Lower lobe of right lung (tissue), 2 donors: ENCODE results near the gene SLC23A3. TPM values are rescaled to one million over a fixed set of nuclear protein-coding genes. Genes with fewer than 3 reads are reported as not detected.

Experiments used
- ATAC-seq, 2 donors: fragments of 200-7000 bp; cut with Tn5 transposase; one replicate each; pipeline ENCODE4 v1.9.1; 2020 to 2022; ENCODE audit warnings: mild to moderate bottlenecking in 2 of 2, moderate library complexity in 2 of 2
- DNase-seq: peaks from one replicate; pipeline ENCODE4 v3.0.0-alpha.2; 2020
- H3K27ac ChIP-seq: fragments of 200-600 bp; one replicate; pipeline ENCODE4 v1.8.0; 2022
- H3K27me3 ChIP-seq: fragments of 200-600 bp; one replicate; pipeline ENCODE4 v1.8.0; 2022; ENCODE audit warnings: low read depth
- H3K36me3 ChIP-seq: fragments of 200-600 bp; one replicate; pipeline ENCODE4 v1.8.0; 2022; ENCODE audit warnings: mild to moderate bottlenecking
- H3K4me1 ChIP-seq: fragments of 200-600 bp; one replicate; pipeline ENCODE4 v1.8.0; 2022
- H3K4me3 ChIP-seq: fragments of 200-600 bp; one replicate; pipeline ENCODE4 v1.8.0; 2022; ENCODE audit warnings: mild to moderate bottlenecking
- H3K9me3 ChIP-seq: fragments of 200-600 bp; one replicate; pipeline ENCODE4 v1.8.0; 2022
- intact Hi-C: fragments of 100-400 bp; cut with DNase I; formaldehyde crosslinking; loops from one replicate; pipeline ENCODE4 v1.11.0; 2022
- total RNA-seq: library from RNA; stranded (reverse); fragmentation: NEBNext Ultra II Directional; extraction: Animal tissue kit (Norgen Biotek cat#: 25700); gene quantifications from one replicate; pipeline ENCODE4 v1.2.1, GENCODE V29; 2021
- TF ChIP-seq, protein P1 (sequence below): fragments of 200-600 bp; IDR thresholded peaks from one replicate; pipeline ENCODE4 v1.8.0; 2022; ENCODE audit warnings: antibody characterized with exemption, mild to moderate bottlenecking
- donor health status: DM: no; HTN: yes; CAD: no; lungs with severe emphysema.

Gene SLC23A3
- total RNA-seq, 1 donor from 2014 or later, result 3.4 TPM

- H3K27ac ChIP-seq, result peak overlapping the region; percentile 12
- TF ChIP-seq, protein P1, sequence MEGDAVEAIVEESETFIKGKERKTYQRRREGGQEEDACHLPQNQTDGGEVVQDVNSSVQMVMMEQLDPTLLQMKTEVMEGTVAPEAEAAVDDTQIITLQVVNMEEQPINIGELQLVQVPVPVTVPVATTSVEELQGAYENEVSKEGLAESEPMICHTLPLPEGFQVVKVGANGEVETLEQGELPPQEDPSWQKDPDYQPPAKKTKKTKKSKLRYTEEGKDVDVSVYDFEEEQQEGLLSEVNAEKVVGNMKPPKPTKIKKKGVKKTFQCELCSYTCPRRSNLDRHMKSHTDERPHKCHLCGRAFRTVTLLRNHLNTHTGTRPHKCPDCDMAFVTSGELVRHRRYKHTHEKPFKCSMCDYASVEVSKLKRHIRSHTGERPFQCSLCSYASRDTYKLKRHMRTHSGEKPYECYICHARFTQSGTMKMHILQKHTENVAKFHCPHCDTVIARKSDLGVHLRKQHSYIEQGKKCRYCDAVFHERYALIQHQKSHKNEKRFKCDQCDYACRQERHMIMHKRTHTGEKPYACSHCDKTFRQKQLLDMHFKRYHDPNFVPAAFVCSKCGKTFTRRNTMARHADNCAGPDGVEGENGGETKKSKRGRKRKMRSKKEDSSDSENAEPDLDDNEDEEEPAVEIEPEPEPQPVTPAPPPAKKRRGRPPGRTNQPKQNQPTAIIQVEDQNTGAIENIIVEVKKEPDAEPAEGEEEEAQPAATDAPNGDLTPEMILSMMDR, result no peak
- no peaks in the 10 kb centered on the region for H3K9me3 ChIP-seq
- H3K36me3 ChIP-seq, result no peaks in the 10 kb centered on the region
- DNase-seq (no peak), ATAC-seq (peak in 1 of 2 donors; percentile 11)
- H3K27me3 ChIP-seq, result no peaks in the 10 kb centered on the region
- intact Hi-C loops, result no loop called here
- H3K4me1 ChIP-seq, result peaks cover 54% of the 10 kb centered on the region
- no peak overlapping the region for H3K4me3 ChIP-seq
Measured at GRCh38 chr2:219127037-219127635, 42.7 kb downstream of the SLC23A3 start.

DNA sequence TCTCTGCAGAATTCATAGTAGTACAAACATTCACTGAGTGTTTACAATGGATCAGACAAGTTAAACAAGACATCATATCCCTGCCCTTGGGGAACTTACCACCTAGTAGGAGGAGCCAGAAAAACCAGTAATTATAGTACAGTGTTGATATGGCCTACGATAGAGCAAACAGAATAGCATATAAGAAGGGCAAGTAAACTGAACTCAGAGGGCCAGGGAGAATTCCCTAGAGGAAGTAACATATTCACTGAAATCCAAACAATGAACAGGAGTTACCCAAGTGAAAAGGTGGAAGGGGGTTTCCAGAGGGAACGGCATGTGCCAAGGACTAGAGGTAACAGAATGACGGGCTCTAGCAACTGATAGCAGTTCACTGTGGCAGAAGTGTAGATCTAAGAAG is 43.3 kb downstream of the SLC23A3 start:
- ATAC-seq, result peak in 1 of 2 donors; percentile 44
- Histone ChIP-seq H3K4me3 (no peak overlapping the region), H3K27me3 (no peaks in the 10 kb centered on the region), H3K27ac (peak overlapping the region; percentile 12), H3K9me3 (no peaks in the 10 kb centered on the region), H3K4me1 (peaks cover 55% of the 10 kb centered on the region), H3K36me3 (no peaks in the 10 kb centered on the region)
- TF ChIP-seq, protein P1, result no peak
- no peak for DNase-seq
- intact Hi-C loops, result no loop called here

DNA sequence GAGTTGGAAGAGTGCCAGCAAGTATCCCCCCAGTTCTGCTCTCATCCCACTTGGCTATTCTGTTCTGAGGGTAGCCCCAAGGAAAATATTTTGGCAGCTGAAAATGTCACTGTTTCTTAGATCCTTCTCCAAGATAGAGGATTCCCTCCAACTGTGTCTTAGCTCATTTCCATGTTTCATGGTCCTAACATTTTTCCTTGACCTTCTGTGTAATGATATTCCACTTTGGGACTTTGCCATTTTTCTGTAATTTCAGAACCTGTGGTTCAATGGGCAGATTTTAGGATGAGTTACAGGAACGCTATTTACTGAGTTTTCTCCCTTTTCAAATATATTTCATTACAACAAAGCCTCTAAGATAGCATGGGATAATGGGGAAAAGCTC is 44.0 kb downstream of the SLC23A3 start:
- Histone ChIP-seq H3K27me3 (no peaks in the 10 kb centered on the region), H3K9me3 (no peaks in the 10 kb centered on the region), H3K36me3 (no peaks in the 10 kb centered on the region), H3K4me1 (peaks cover 49% of the 10 kb centered on the region), H3K27ac (no peak overlapping the region), H3K4me3 (no peak overlapping the region)
- DNase-seq (no peak), ATAC-seq (no peak)
- TF ChIP-seq, protein P1, result no peak
- intact Hi-C loops, result no loop called here

- Histone ChIP-seq H3K4me1 (peaks cover 49% of the 10 kb centered on the region), H3K9me3 (no peaks in the 10 kb centered on the region), H3K36me3 (no peaks in the 10 kb centered on the region), H3K27ac (no peak overlapping the region), H3K27me3 (no peaks in the 10 kb centered on the region), H3K4me3 (no peak overlapping the region)
- DNase-seq (peak; percentile 81), ATAC-seq (peak; percentile 86 to 87)
- intact Hi-C loops, result no loop called here
- TF ChIP-seq, protein P1, result no peak
Measured at GRCh38 chr2:219125225-219125885, 44.5 kb downstream of the SLC23A3 start.

- TF ChIP-seq, protein P1, result no peak
- Histone ChIP-seq H3K4me3 (no peak overlapping the region), H3K4me1 (peaks cover 50% of the 10 kb centered on the region), H3K27ac (no peak overlapping the region), H3K9me3 (no peaks in the 10 kb centered on the region), H3K27me3 (no peaks in the 10 kb centered on the region), H3K36me3 (no peaks in the 10 kb centered on the region)
- DNase-seq (no peak), ATAC-seq (peak; percentile 20 to 31)
- intact Hi-C loops, result no loop called here
Measured at GRCh38 chr2:219124381-219125110, 45.3 kb downstream of the SLC23A3 start.
